SH-SY5Y (cell line): Measurements from ENCODE around the gene PUM1.
A peak's percentile ranks its signal among the peaks of the same experiment; 100 is the strongest.

ENCODE experiments used
- GATA2 ChIP-seq: IDR thresholded peaks from 2 replicates; pipeline ENCODE4 v1.6.1; 2011; ENCODE audit warnings: mild to moderate bottlenecking, low read depth, low read length
- GATA3 ChIP-seq: IDR thresholded peaks from 2 replicates; pipeline ENCODE4 v1.6.1; 2011; ENCODE audit warnings: low read depth, mild to moderate bottlenecking, low read length, moderate library complexity

GRCh38 chr1:31065310-31066217 is at the start of gene PUM1:
- TF ChIP-seq GATA3, result no peak
- 0 out of 2 replicates have a peak, but pooled peaks have one; percentile 14 for TF ChIP-seq GATA2
